Activated CD8-positive, alpha-beta memory T cell treated with anti-CD3 and anti-CD28 coated beads, Interleukin-2, amount 50 U/mL, for 4 hours (primary cell): ENCODE results near the gene C1QBP.
"Not testable (repeated sequence)": the region's sequence is repeated elsewhere in the genome, so short reads cannot be mapped to it uniquely, and the experiment has no call there.

ENCODE experiments used
- DNase-seq: peaks from one replicate; pipeline ENCODE4 v3.0.0-alpha.2; 2020

Gene C1QBP

GRCh38 chr17:5431234-5431633 lies 7.7 kb downstream of the C1QBP start:
- DNase-seq: not testable (repeated sequence)

GRCh38 chr17:5430413-5430999 lies 8.4 kb downstream of the C1QBP start:
- no peak for DNase-seq

- no peak for DNase-seq
Measured at GRCh38 chr17:5429191-5429887, 9.6 kb downstream of the C1QBP start.

GRCh38 chr17:5425826-5426225 lies 13.1 kb downstream of the C1QBP start:
- DNase-seq: no peak

GRCh38 chr17:5424909-5425308 lies 14.0 kb downstream of the C1QBP start:
- no peak for DNase-seq

GRCh38 chr17:5422505-5422904 lies 16.4 kb downstream of the C1QBP start:
- no peak for DNase-seq

DNA sequence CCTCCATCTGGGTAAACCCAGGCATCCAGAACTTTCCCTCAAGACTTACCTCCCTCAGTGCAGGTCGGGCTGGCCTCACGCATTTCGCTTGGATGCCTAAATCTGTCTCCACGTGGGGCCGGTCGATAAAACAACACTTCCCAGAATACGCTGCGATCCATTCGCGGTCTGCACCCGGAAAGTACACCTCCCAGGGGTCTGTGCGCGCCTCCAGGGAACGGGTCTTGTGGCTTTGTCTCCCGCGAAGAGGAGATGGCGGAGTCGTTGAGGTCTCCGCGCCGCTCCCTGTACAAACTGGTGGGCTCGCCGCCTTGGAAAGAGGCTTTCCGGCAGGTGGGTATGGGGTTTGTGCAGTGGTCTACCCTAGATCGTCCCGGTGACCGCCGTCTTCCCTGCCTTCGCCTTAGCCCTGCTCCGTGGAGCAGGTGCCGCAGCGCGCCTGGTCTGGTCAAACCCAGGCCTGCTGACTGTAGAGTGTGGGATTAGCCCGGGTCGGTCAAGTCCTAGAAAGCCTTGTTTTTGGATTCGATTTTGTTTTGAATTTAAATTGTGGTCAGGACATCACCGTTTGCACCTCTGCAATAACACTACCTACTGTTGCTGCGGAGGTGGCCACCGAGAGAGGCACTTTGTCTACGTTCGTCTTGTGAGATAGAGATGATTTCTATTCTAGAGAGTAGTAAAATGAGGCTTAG lies 18.8 kb downstream of the C1QBP start, which contains the start of gene RPAIN:
RPAIN (plus strand) TSS at position 224 of the 695 bp plus-strand sequence; CDS start at position 253, 29 bp downstream.
- peak; percentile 79 for DNase-seq

GRCh38 chr17:5419356-5419958 lies 19.5 kb downstream of the C1QBP start, which contains the start of gene NUP88:
NUP88 (minus strand) TSS chr17:5419662; CDS start chr17:5419650, 12 bp downstream.
- peak; percentile 94 for DNase-seq

DNA sequence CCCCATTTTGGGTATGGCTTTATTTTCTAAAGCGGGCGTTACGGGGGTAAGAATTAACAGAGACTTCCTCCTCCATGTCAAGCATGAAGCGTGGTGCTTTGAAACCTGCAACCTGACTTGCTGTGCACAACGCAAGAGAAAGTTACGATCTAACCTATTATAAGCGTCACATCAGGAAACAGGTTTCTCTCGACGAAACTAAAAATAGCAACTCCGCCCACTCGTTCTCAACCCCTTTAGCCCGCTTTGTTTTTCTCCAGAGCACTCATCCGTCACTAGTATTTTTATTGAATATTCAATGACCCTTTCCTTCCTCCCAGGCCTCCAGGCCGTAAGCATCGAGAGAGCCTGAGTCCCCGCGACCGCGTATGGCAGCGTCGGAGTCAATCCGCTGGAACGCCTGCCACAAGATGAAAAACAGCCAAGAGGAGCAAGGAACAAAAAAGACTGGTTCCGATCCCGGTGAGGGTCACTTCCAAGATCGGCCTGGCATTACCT lies 20.0 kb downstream of the C1QBP start:
- DNase-seq: peak; percentile 58

- no peak for DNase-seq
Measured at GRCh38 chr17:5416901-5417300, 22.1 kb downstream of the C1QBP start.

DNA sequence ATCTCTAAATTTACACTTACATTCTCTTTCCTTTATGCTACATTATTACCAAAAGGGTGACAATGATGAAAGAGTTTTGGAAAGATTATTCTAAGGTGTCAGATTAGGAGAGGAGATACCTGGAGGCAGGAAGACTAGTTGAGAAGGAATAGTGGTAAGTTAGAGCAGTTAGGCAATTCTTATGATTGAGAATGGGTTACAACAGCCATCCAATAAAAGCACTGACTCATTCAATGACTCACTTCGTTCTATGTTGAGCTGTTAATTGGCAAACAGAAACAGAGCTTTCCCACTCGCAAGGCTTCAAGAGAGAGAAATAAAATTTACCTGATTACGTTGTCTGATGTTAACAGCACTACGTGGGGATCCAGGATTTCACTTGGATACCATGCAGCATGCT lies 25.3 kb downstream of the C1QBP start:
- no peak for DNase-seq

GRCh38 chr17:5410594-5411272 lies 28.2 kb downstream of the C1QBP start:
- no peak for DNase-seq

DNA sequence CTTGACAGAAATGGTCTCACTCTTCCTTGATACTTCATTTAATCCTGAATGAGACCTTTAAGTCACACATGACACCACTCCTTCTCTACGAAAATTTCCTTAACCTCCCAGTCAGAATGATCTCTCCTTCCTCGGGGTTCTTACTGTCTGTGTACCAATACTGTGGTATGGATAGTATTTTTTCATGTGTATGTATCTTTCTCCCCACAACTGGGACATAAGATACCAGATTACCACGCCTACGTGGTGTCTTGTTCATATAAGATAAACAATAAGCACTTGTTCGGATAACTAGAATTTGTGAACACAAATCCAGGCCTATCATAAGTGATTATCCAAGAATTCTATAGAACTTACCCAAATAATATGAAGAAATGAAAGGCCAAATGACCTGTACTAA lies 30.8 kb downstream of the C1QBP start:
- no peak for DNase-seq

DNA sequence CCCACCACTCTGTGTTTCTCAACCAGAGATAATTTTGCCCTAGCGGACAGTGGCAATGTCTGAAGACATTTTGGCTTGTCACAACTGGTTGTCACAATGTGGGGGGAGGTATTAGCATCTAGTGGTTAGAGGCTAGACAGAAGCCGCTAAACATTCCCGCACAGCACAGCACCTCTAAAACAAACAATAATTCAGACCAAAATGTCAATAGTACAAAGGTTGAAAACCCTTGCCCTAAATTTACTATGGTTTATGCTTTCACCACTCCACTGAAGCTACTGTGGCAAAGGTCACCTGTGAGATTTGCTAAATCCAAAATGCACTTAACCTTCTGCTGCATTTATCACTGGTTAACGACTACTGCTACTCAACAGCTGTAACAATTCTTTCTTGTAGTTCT lies 33.6 kb downstream of the C1QBP start:
- no peak for DNase-seq

- no peak for DNase-seq
Measured at GRCh38 chr17:5399767-5400166, 39.2 kb downstream of the C1QBP start.

DNA sequence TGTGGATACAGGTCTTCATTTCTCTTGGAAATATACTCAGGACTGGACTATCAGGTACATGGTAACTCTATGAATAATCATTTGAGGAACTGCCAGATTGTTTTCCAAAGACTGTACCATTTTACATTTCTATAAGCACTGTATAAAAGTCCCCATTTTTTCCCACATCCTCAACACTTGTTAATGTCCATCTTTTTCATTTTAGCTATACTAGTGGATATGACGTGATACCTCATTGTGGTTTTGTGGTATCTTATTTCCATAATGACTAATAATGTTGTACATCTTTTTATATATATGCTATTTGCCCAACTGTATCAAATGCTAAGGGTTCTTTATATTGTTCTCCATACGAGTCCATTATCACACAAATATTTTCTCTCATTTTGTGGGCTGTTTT lies 42.3 kb downstream of the C1QBP start:
- no peak for DNase-seq

GRCh38 chr17:5391678-5392077 lies 47.3 kb downstream of the C1QBP start:
- DNase-seq: no peak
